Stimulated activated CD8-positive, alpha-beta memory T cell treated with anti-CD3 and anti-CD28 coated beads, Interleukin-7, amount 100 ng/mL, for 4 hours (primary cell): ENCODE data around the gene ADIPOQ.
A peak's percentile ranks its signal among the peaks of the same experiment; 100 is the strongest.
"Not testable (repeated sequence)": the region's sequence is repeated elsewhere in the genome, so short reads cannot be mapped to it uniquely, and the experiment has no call there.

Experiments
- DNase-seq, 2 donors: peaks; one replicate each; pipeline ENCODE4 v3.0.0-alpha.2; 2020; ENCODE audit warnings: low read depth in 2 of 2

Gene ADIPOQ

DNA sequence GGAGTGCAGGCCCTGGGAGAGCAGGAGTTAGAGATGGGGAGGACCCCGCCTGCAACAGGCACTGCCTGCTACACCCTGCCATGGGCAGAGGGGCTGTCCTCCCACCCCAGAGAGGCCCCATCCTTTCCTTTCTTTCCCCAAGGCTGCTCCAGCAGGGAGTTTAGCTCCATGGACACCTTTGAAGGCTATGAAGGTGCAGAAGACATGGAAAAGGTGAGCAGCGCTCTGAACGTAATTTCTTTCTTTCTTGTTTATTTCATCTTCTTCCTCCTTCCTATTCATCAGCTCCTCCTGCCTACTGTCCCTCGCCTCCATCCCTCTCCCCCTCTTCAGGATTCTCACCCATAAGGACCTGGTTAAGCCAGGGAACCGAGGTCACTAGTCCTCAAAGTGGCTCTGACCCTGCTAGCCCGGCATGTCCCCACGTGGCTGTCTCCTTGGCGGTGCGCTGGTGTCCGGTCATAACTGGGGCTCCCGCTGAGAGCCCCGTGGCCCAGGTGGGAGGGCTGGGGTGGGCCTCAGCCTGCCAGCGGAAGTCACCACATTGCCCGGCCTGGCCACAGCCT is 16.0 kb upstream of the ADIPOQ start:
- DNase-seq: no peak

DNA sequence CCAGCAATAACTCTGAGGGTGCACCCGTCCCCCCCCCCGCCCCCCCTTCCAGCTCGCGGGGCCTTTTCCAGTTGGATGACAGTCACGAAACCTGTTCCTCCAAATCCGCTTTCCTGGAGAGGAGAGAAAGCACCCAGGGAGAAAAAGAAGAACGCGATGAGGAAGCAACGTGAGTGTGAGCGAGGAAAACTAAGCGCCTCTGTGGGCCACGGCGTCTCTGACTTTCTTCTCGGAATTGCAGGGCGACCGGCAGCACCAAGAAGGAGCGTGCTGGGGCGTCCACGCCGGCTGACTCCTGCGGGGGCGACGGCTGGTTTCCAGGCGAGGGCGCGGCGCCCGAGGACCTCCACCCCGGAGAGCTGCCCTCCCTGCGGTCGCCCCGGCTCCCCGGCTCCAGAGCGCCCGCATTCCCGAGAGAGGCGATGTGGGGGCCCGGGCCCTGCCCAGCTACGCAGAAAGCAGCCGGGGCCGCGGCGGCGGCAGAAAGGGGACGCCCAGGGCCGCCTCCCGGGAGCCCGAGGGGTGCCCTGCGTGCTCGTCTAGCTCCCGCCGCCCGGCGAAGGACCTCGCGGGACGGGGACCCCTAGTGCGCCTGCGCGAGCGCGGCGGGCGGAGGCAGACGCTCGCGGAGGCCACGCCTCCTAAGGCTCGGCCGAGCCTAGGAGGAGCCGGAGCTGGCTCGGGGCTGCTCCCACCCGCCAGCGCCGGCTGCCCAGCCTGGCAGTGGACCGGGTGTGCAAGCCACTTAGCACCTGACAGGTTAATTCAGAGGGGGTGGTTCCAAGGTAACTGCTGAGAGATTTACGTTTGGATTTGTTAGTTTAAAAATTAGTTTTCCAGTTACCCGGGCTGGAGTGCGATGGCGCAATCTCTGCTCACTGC is 15.3 kb upstream of the ADIPOQ start:
- DNase-seq: peak; percentile 59 to 82

DNA sequence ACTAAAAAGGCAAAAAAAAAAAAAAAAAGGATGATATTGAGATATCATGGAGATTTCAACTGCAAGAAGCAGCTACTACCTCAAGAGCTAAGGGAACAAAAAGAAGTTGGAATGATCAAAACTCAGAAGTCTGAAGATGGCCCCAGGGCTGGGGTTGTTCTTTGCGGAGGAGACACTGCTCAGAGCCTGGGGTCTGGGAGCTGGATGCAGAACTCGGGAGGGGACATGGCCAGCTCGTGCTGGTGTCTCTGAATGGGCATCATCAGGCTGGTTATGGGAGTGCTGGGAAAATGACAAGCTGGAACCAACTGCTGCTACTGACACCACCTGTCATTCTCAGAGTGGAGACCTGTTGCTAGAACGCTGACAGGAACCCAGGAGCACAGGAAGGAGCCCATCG is 14.2 kb upstream of the ADIPOQ start:
- no peak for DNase-seq

DNA sequence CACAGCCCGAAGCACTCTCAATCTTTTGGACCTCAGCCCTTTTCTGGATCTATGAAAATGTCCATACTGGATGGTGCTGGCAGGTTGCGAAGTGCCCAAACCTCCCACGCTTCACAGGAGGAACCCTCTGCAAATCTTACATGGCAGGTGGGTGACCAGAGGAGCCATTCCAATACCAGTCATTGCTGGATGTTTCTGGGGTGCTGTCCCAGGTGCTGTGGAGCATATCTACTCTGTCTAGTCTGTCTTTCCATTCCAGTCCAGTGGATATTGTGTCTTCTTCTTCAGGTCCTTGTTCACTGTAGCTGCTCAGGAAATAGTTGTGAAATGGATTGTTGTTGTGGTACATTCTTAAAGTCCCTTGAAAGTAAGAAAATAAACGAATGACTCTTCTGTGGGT is 10.7 kb upstream of the ADIPOQ start:
- DNase-seq: no peak

DNA sequence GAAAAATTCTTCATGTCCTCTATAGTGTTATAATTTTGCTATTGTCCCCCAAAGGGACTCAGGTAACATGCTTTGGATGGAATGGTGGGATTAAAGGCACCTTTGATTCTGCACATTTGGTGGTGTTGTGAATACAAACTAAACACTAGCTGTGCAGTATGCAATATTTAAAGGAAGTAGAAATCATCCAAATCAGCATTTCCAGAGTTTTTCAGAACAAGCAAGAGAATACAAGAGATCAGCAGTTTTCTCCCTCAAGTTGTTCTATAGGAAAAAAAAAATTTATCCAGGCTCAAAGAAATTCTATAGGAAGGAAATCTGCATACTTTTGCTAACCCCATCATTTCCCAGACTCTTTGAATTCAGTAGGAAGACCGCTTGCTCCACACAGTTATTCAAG is 10.2 kb upstream of the ADIPOQ start:
- DNase-seq: no peak

DNA sequence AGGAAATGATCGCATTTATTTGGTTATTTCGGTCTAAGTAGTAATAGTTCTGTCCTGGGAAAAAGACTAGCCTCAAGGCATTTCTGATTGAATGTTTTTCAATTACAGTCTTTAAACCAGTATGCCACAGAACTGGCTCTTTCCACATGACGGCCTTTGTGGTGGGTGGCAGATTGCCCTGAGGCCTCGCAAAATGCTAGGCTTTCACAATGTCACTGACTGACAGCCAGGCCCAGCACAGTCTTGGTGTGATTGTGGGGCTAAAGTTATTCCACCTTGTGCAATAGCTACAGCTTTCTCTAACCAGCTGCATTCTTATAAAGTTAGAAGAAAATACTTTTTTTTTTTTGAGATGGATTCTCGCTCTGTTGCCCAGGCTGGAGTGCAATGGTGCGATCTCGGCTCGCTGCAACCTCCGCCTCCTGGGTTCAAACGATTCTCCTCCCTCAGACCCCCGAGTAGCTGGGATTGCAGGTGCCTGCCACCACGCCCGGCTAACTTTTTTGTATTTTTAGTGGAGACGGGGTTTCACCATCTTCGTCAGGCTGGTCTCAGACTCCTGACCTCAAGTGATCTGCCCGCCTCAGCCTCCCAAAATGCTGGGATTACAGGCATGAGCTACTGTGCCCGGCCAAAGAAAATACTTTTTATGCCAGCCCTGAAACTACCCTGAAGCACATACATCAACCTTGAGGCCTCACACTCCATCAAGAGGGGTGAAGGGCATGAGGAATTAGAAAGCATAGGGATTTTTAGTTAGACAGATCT is 2.5 kb upstream of the ADIPOQ start:
- DNase-seq: no peak

DNA sequence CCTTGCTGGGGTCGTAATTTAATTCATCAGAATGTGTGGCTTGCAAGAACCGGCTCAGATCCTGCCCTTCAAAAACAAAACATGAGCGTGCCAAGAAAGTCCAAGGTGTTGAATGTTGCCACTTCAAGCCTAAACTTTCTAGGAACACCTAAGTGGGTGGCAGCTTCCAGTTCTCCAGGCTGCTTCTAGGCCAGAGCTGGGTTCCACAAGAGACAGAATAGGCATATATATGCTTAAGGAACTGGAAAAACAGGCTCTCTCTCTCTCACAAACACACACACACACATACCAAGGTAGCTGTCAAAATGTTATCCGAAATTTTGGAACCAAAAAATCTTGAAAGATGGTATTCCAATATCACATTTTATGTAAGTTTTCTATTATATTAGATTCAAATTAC is 890 bp upstream of the ADIPOQ start:
- DNase-seq: no peak

DNA sequence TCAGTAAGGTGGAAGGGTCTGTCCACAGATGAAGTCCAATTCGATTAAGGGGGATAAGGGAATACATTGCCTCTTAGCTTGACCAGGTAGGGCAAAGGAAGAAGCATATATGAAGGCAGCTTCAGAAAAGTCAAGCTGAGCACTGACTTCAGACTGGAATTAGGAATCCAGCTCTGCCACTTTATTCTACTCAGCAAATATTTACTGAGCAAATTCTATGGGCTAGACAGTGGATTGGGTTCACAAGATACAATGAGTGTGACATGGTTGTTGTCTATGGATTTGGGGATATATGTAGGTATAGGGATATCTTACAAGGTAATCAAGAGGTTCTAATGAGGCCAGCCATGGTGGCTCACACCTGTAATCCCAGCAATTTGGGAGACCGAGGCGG is 526 bp downstream of the ADIPOQ start:
- DNase-seq: no peak

DNA sequence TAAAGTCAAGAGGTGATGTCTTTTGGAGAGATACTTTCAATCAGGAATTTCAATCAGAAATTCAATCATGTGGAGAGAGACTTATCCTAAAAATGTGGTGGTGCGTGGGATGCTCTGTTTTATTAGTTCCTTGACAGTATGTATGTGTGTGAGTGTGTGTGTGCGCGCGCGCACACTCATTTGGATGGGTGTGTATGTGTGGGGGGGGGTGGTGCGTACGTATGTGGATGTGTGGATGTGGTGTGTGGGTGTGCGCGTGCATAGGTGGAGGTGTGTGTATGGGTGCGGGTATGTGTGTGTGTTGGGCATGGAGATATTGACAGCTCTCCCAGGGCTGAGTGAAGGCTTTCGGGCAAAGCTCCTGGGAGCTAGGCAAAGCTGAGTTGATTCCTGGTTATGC is 2.4 kb downstream of the ADIPOQ start:
- DNase-seq: no peak

DNA sequence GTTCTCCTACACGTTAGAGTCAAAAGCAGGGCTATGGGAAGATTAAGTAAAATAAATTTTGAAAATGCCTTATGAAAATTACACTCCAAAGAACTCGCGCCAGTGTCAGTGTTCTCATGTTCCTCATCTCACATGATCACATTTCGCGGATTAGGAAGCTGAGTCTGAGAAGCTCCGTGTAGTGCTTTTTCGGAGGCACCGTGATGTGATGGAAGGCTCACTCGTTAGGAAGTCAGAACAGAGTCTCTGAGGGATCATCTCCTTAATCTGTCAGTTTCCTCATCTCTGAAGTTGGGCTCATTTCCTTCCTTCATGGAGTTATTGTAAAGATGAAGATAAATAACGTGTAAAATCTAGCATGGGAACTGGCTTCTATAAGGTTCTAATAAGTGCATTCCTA is 3.2 kb downstream of the ADIPOQ start:
- no peak for DNase-seq

DNA sequence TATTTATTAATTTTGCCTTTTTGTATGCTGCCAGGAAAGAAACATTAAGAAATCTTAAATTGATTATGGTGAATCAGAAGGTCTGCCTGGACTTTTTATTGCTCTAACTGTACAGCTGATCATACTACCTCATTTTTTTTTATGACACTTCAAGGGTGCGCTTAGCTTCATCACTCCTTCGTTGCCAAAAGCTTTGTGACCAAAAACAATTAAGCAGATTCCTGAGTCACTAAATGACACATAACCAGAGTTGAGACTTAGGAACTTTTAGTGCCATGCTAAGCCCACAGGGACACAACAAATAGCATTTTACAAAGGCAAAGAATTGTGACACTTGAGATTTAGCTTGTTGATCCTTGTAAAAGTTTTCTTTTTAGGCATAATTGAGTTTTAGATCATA is 4.9 kb downstream of the ADIPOQ start:
- no peak for DNase-seq

DNA sequence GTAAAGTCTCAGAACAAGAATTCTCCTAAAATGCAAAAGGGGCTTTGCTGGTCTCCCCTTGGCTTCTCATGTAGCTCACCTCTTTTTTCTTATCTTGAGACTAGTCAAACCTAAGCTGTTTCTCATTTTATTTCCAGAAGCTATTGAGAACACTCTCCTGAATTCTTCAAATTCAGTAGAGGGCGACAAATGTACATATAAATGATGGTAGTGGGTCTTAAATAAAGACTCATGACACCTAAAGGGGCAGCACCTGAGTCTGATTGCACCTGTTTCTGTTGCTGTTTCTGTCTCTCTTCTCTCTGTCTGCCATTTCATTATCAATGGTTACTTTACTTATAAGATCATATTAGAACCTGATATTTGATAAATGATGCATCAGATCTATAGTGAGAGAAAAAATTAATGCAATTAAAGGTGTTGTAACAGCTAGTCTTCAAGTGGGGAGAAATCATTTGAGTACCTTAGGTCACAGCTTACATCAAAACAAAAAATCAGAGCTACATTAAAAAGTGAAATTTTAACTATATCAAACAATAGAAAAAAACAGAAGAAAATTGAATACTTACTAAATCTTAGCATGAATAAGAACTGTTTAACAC is 7.0 kb downstream of the ADIPOQ start:
- DNase-seq: no peak

DNA sequence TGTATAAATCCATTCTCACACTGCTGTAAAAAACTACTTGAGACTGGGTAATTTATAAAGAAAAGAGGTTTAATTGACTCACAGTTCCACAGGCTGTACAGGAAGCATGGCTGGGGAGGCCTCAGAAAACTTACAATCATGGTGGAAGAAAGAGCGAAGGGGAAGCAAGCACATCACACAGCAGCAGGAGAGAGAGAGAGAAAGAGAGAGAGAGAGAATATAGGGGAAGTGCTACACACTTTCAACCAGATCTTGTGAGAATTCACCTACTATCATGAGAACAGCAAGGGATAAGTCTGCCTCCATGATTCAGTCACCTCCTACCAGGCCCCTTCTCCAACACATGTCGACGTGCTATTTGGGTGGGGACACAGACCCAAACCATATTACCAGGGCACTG is 9.3 kb downstream of the ADIPOQ start:
- not testable (repeated sequence) for DNase-seq

DNA sequence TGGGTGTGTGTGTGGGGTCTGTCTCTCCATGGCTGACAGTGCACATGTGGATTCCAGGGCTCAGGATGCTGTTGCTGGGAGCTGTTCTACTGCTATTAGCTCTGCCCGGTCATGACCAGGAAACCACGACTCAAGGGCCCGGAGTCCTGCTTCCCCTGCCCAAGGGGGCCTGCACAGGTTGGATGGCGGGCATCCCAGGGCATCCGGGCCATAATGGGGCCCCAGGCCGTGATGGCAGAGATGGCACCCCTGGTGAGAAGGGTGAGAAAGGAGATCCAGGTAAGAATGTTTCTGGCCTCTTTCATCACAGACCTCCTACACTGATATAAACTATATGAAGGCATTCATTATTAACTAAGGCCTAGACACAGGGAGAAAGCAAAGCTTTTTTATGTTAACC is 10.5 kb downstream of the ADIPOQ start:
- DNase-seq: no peak

DNA sequence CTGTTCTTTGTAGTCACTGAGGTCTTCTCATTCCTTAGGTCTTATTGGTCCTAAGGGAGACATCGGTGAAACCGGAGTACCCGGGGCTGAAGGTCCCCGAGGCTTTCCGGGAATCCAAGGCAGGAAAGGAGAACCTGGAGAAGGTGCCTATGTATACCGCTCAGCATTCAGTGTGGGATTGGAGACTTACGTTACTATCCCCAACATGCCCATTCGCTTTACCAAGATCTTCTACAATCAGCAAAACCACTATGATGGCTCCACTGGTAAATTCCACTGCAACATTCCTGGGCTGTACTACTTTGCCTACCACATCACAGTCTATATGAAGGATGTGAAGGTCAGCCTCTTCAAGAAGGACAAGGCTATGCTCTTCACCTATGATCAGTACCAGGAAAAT is 11.6 kb downstream of the ADIPOQ start:
- DNase-seq: no peak

DNA sequence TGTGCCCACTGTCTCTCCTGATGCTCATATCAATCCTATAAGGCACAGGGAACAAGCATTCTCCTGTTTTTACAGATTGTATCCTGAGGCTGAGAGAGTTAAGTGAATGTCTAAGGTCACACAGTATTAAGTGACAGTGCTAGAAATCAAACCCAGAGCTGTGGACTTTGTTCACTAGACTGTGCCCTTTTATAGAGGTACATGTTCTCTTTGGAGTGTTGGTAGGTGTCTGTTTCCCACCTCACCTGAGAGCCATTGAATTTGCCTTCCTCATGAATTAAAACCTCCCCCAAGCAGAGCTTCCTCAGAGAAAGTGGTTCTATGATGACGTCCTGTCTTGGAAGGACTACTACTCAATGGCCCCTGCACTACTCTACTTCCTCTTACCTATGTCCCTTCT is 12.4 kb downstream of the ADIPOQ start:
- no peak for DNase-seq

DNA sequence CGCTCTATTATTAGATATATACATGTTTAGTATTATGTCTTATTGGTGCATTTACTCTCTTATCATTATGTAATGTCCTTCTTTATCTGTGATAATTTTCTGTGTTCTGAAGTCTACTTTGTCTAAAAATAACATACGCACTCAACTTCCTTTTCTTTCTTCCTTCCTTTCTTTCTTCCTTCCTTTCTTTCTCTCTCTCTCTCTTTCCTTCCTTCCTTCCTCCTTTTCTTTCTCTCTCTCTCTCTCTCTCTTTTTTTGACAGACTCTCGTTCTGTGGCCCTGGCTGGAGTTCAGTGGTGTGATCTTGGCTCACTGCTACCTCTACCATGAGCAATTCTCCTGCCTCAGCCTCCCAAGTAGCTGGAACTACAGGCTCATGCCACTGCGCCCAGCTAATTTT is 15.2 kb downstream of the ADIPOQ start:
- no peak for DNase-seq

DNA sequence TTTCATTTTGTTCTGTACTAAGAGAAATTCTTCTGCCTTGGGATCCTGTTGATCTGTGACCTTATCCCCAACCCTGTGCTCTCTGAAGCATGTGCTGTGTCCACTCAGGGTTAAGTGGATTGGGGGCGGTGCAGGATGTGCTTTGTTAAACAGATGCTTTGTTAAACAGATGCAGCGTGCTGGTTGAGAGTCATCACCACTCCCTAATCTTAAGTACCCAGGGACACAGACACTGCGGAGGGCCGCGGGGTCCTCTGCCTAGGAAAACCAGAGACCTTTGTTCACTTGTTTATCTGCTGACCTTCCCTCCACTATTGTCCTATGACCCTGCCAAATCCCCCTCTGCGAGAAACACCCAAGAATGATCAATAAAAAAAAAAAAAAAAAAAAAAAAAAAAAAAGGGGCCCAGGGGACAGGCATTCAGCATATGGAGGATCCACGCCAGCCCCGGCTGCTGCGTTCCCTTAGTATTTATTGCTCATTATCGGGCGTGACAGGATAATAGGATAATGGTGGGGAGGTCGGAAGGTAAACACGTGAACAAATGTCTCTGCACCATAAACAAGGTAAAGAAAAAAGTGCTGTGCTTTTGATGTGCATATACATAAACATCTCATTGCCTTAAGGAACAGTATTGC is 22.8 kb downstream of the ADIPOQ start:
- DNase-seq: not testable (repeated sequence)

DNA sequence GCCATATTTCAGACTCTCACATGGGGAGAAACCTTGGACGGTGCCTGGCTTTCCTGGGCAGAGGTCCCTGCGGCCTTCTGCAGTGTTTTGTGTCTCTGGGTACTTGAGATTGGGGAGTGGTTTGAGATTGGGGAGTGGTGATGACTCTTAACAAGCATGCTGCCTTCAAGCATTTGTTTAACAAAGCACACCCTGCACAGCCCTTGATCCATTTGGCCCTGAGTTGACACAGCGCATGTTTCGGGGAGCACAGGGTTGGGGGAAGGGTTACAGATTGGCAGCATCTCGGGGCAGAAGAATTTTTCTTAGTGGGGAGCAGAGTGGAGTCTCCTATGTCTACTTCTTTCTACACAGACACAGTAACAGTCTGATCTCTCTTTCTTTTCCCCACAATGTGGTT is 23.6 kb downstream of the ADIPOQ start:
- not testable (repeated sequence) for DNase-seq

DNA sequence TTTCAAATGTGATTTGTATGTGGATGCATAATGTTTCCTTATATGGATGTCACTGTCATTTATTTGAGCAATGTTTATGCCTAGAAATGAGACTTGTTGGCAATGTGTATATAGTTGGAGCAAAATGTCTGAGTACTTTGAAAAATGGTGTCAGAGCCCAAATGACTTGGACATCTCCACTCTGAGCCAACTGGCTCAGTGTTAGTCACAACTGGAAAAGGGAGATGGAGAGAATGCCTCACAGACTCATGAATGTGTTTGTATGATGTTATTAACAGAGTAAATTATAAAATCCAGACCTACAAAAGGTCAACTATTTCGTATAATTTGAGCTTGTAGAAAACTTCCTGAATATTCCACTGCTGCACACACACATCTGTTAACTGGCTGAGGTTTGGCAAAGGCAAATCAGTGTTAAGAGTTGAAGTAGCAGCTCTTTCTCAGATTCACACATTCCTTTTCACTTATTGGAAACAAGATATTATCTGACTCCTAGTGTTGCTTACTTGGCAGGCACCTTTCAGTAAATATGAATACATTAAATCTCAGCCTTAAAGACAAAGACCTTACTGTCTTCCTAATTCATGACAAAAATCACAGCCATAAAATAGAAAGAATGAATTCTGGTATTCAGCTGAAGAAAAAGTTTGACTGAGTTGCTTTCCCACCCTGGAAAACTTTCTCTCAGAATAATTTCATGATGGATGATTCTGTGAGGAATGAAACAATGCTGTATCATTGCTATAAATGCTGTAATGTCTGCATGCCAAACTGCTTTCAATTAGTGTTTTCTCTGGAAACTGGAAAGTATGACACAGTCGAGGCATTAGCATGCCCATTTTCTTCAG is 27.0 kb downstream of the ADIPOQ start:
- no peak for DNase-seq
